ENCODE results near the gene POLA2. TPM values are rescaled to one million over a fixed set of nuclear protein-coding genes. Genes with fewer than 3 reads are reported as not detected.
A peak's percentile ranks its signal among the peaks of the same experiment; 100 is the strongest.
"Not testable (repeated sequence)": the region's sequence is repeated elsewhere in the genome, so short reads cannot be mapped to it uniquely, and the experiment has no call there.

Gene POLA2
- total RNA-seq, 2 experiments from 2014 or later = 62.9 to 66.9 TPM

DNA sequence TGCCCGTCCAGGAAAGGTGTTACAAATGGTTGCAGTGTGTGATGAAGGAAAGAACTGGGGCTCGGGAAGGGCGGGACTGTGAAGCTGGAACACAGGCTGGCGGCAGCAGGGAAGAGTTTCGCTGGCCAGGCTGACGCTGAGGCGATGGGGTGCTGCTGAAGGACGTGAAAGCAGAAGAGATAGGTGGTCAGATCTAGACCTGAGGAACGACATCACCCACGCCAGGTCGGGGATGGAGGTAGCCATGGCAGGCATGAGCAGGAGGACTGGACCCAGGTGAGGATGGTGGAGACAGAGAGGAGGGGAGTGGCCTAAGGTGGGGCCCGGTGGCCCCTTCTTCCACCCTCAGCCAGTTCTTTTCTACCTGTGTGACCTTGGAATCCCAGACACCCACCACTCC lies 62.1 kb downstream of the POLA2 start:
- Mint-ChIP-seq H3K9me3 (no peaks in the 10 kb centered on the region), H3K4me1 (ENCODE audit: low read depth) (no peaks in the 10 kb centered on the region), H3K36me3 (no peaks in the 10 kb centered on the region), H3K4me3 (no peak overlapping the region), H3K27ac (no peak overlapping the region), H3K27me3 (peaks cover 3% of the 10 kb centered on the region)
- ChIA-PET CTCF (interaction anchor here (0.8 to 3.9 kb wide), 2 partner anchors 9 to 98 kb away, joined by 3 to 37 read pairs; partner anchors contain the start of gene CDC42EP2), POLR2A (interaction anchor here (1.3 kb wide), 1 partner anchor 61 kb away, joined by 3 read pairs; no protein-coding TSS in a partner anchor)
- DNase-seq = no peak
- intact Hi-C loops (cut with micrococcal nuclease) = no loop called here

DNA sequence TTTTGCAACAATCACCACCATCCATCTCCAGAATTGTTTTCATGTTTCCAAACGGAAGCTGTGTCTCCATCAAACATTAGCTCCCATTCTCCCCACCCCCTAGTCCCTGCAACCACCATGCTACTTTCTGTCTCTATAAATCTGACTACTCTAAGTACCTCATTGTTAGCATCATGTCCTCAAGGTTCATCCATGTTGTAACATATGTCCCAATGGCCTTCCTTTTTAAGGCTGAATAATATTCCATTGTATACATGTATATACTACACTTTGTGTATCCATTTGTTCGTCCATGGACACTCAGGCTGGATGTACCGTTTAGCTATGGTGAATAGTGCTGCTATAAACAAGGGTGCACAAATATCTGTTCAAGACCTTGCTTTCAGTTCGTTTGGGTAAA lies 63.7 kb downstream of the POLA2 start:
- Mint-ChIP-seq H3K27me3 (peaks cover 3% of the 10 kb centered on the region), H3K27ac (no peak overlapping the region), H3K36me3 (no peaks in the 10 kb centered on the region), H3K4me3 (no peak overlapping the region), H3K4me1 (ENCODE audit: low read depth) (peaks cover 7% of the 10 kb centered on the region), H3K9me3 (no peaks in the 10 kb centered on the region)
- no peak for DNase-seq
- ChIA-PET POLR2A (no interaction called here), CTCF (interaction anchor here (3.9 kb wide), 1 partner anchor 10 kb away, joined by 37 read pairs; the partner anchor contains the start of gene CDC42EP2)
- intact Hi-C loops (cut with micrococcal nuclease) = no loop called here

DNA sequence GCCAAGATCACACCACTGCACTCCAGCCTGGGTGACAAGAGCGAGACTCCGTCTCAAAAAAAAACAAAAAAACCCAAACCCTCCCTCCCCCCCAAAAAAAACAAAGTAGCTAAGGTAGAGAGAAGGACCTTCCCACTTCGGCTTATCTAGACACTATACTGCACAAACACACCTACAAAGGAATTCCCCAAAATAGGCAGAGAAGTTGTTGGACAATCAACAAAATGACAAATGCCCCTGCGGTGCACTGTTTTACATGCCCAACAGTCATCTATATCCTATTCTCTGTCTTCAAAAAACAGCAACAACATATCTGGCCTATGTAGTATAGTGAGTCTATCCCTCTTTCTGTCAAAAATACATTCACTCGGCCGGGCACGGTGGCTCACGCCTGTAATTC lies 65.3 kb downstream of the POLA2 start:
- Mint-ChIP-seq H3K36me3 (no peaks in the 10 kb centered on the region), H3K9me3 (no peaks in the 10 kb centered on the region), H3K27ac (no peak overlapping the region), H3K4me1 (ENCODE audit: low read depth) (peaks cover 7% of the 10 kb centered on the region), H3K4me3 (no peak overlapping the region), H3K27me3 (peaks cover 3% of the 10 kb centered on the region)
- ChIA-PET POLR2A (no interaction called here), CTCF (interaction anchor here (0.8 to 3.9 kb wide), 2 partner anchors 9 to 12 kb away, joined by 5 to 37 read pairs; partner anchors contain the start of gene CDC42EP2)
- no peak for DNase-seq
- intact Hi-C loops (cut with micrococcal nuclease) = no loop called here

DNA sequence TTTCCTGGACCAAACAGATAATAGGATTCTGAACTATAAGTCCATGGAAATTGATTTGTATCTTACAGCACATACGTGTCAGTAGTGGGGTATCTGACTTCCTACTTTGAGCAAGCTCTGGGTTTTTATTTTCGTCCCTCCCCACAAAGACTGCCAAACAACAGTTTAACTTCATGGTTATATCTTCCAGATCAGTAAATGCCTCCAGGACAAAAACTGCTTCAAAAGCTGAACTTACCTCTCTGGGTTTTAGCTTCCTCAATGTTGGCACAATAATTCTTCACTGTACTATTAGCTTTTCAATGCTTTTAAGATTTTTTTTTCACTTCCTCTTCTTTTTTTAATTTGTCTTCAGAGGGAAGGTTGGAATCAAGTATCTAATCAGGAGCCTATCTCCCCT lies 67.7 kb downstream of the POLA2 start:
- no peak for DNase-seq
- Mint-ChIP-seq H3K4me3 (no peak overlapping the region), H3K9me3 (no peaks in the 10 kb centered on the region), H3K27ac (no peak overlapping the region), H3K36me3 (peaks cover 2% of the 10 kb centered on the region), H3K4me1 (ENCODE audit: low read depth) (peaks cover 7% of the 10 kb centered on the region), H3K27me3 (peaks cover 3% of the 10 kb centered on the region)
- CTCF ChIA-PET = interaction anchor here (0.6 to 9.1 kb wide), 58 partner anchors 10 to 1056 kb away, joined by 3 to 184 read pairs (median 5); partner anchors contain the start of genes CDC42EP2, FAU, FRMD8 and MRPL49
- intact Hi-C loops (cut with micrococcal nuclease) = no loop called here
- POLR2A ChIA-PET = interaction anchor here (0.5 to 1.0 kb wide), 5 partner anchors 51 to 508 kb away, joined by 3 to 6 read pairs (median 3); no protein-coding TSS in a partner anchor

DNA sequence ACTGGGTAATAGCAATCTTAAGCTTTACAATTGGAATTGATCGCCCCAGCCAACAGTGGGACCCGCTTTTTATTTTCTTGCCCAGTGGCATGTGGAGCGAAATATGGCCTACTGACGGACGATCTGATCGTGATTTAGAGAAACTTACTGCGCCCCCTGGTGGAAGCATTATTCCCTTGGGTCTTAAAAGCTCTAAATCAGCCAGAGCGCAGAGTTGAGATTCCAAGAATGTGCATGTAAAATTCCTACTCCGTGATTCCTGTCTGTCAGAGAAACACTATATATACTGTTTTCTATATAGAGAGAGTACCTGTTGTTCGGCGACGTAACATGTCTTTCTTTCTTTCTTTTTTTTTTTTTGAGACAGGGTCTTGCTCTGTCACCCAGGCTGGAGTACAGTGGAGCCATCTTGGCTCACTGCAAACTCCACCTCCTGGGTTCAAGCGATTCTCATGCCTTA lies 68.2 kb downstream of the POLA2 start:
- Mint-ChIP-seq H3K9me3 (no peaks in the 10 kb centered on the region), H3K4me1 (ENCODE audit: low read depth) (peaks cover 12% of the 10 kb centered on the region), H3K27me3 (peaks cover 3% of the 10 kb centered on the region), H3K36me3 (peaks cover 2% of the 10 kb centered on the region), H3K4me3 (no peak overlapping the region), H3K27ac (no peak overlapping the region)
- peak; percentile 88 for DNase-seq
- intact Hi-C loops (cut with micrococcal nuclease) = loop anchor here (2.0 to 5.0 kb wide), 3 partner anchors 15 to 478 kb away; partner anchors contain the start of gene CDC42EP2
- ChIA-PET POLR2A (interaction anchor here (0.5 to 1.0 kb wide), 5 partner anchors 50 to 509 kb away, joined by 3 to 6 read pairs (median 3); no protein-coding TSS in a partner anchor), CTCF (interaction anchor here (0.6 to 9.1 kb wide), 60 partner anchors 9 to 365 kb away, joined by 3 to 184 read pairs (median 4); partner anchors contain the start of genes CDC42EP2, FAU, FRMD8 and MRPL49)

DNA sequence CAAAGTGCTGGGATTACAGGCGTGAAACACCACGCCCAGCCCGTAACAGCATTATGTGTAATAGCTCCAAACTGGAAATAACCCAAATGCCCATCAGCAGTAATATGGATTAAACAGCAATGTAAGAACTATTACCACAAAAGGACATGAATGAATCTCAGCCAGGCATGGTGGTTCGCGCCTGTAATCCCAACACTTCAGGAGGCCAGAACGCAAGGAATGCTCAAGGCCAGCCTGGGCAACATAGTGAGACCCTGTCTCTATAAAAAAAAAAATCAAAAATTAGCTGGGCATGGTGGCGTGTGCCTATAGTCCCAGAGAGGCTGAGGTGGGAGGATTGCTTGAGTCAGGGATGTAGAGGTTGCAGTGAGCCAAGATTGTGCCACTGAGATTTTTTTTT lies 68.8 kb downstream of the POLA2 start:
- H3K36me3 Mint-ChIP-seq = peaks cover 4% of the 10 kb centered on the region
- ChIA-PET POLR2A (interaction anchor here (0.7 to 1.0 kb wide), 2 partner anchors 50 kb away, joined by 3 read pairs; no protein-coding TSS in a partner anchor), CTCF (interaction anchor here (0.6 to 9.1 kb wide), 43 partner anchors 9 to 222 kb away, joined by 3 to 184 read pairs (median 6); partner anchors contain the start of genes CDC42EP2, FAU, FRMD8 and MRPL49)
- peaks cover 18% of the 10 kb centered on the region for H3K4me1 Mint-ChIP-seq (ENCODE audit: low read depth)
- H3K9me3 Mint-ChIP-seq = no peaks in the 10 kb centered on the region
- no peak overlapping the region for H3K4me3 Mint-ChIP-seq
- DNase-seq = no peak
- intact Hi-C loops (cut with micrococcal nuclease) = loop anchor here (2.0 to 5.0 kb wide), 3 partner anchors 16 to 478 kb away; partner anchors contain the start of gene CDC42EP2
- no peak overlapping the region for H3K27ac Mint-ChIP-seq
- H3K27me3 Mint-ChIP-seq = peaks cover 1% of the 10 kb centered on the region

DNA sequence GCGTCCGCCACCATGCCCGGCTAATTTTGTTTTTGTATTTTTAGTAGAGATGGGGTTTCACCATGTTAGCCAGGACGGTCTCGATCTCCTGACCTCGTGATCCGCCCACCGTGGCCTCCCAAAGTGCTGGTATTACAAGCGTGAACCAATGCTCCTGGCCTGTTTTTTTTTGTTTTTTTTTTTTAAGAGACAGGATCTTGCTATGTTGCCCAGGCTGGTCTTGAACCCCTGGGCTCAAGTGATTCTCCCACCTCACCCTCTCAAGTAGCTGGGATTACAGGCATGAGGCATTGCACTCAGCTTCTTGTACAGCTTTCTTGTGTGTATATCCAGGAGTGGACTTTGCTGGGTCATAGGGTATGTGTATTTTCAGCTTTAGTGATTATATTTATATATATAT lies 70.8 kb downstream of the POLA2 start:
- not testable (repeated sequence) for H3K36me3 Mint-ChIP-seq, H3K27me3 Mint-ChIP-seq, DNase-seq, H3K27ac Mint-ChIP-seq, H3K9me3 Mint-ChIP-seq, H3K4me3 Mint-ChIP-seq
- H3K4me1 Mint-ChIP-seq (ENCODE audit: low read depth) = peaks cover 24% of the 10 kb centered on the region
- ChIA-PET POLR2A (interaction anchor here (1.2 to 4.8 kb wide), 5 partner anchors 17 to 170 kb away, joined by 3 to 23 read pairs (median 4); partner anchors contain the start of genes CAPN1, CDC42EP2 and POLA2), CTCF (interaction anchor here (0.6 to 9.1 kb wide), 11 partner anchors 18 to 249 kb away, joined by 3 to 184 read pairs (median 4); partner anchors contain the start of genes CDC42EP2, CDCA5, SCYL1 and ZFPL1)
- intact Hi-C loops (cut with micrococcal nuclease) = loop anchor here (5.0 kb wide), 2 partner anchors 55 to 480 kb away; no protein-coding TSS in a partner anchor

DNA sequence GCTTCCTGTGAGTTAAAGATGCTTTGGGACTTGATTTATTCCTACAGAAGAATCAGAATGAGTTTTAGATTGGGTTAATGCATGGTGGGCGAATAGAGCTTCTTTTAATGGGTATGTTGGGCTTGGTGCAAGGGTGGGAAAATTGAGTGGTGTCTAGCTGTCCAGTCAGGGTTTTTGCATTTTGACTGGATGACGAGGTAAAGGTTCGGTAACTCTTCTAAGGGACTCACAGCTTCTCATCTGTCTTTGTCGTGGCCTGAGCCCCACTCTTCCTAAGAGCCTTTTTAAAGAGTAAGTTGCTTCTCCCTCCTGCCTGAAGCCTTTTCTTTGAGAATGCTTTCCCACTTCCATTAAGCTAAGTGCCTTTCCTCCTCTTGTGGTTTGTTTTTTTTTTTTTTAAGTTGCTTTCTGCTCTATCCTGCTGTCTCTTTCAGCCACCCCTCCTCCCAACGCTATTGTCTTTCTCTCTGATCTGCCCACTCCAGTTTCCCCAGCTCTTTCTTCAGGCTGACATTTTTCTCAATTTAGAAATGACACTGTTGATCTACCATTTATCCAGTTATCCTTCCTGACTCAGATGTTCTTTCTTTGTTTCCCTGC lies 73.0 kb downstream of the POLA2 start:
- Mint-ChIP-seq H3K36me3 (peaks cover 11% of the 10 kb centered on the region), H3K27ac (peak overlapping the region; percentile 87), H3K27me3 (no peaks in the 10 kb centered on the region), H3K9me3 (no peaks in the 10 kb centered on the region), H3K4me3 (peak overlapping the region; percentile 86), H3K4me1 (ENCODE audit: low read depth) (peaks cover 36% of the 10 kb centered on the region)
- POLR2A ChIA-PET = interaction anchor here (0.6 to 4.8 kb wide), 12 partner anchors 50 to 326 kb away, joined by 3 to 23 read pairs (median 4); partner anchors contain the start of genes MALAT1, POLA2 and VPS51
- CTCF ChIA-PET = interaction anchor here (0.7 to 9.1 kb wide), 5 partner anchors 15 to 488 kb away, joined by 3 to 184 read pairs (median 6); partner anchors contain the start of gene CDC42EP2
- intact Hi-C loops (cut with micrococcal nuclease) = loop anchor here (1.0 to 5.0 kb wide), 5 partner anchors 20 to 482 kb away; partner anchors contain the start of genes POLA2, SLC25A45 and TIGD3
- DNase-seq = no peak

DNA sequence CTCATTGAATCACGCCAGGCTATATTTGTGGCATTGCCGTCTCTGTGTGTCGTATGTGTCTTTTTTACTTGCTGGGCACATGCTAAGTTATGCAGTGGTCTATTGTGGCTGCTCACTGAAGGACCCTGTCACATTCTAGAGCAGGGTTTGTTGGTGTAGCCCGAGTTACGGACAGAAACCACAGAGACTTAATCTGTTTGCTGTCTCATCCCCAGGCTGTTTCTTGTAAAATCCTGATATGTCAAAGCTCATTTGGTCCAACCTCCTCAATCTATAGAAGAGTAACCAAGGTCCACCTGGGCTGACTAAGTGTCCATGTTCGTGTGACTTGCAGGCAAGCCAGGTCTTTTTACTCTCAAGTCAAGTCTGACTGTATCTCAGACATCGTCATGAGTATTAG lies 76.9 kb downstream of the POLA2 start:
- H3K27ac Mint-ChIP-seq = peak overlapping the region; percentile 65
- intact Hi-C loops (cut with micrococcal nuclease) = no loop called here
- H3K27me3 Mint-ChIP-seq = no peaks in the 10 kb centered on the region
- H3K4me3 Mint-ChIP-seq = no peak overlapping the region
- H3K36me3 Mint-ChIP-seq = peaks cover 26% of the 10 kb centered on the region
- CTCF ChIA-PET = interaction anchor here (1.7 to 2.0 kb wide), 3 partner anchors 9 to 23 kb away, joined by 4 to 16 read pairs (median 5); no protein-coding TSS in a partner anchor
- H3K4me1 Mint-ChIP-seq (ENCODE audit: low read depth) = peaks cover 37% of the 10 kb centered on the region
- no peak for DNase-seq
- POLR2A ChIA-PET = no interaction called here
- no peaks in the 10 kb centered on the region for H3K9me3 Mint-ChIP-seq

DNA sequence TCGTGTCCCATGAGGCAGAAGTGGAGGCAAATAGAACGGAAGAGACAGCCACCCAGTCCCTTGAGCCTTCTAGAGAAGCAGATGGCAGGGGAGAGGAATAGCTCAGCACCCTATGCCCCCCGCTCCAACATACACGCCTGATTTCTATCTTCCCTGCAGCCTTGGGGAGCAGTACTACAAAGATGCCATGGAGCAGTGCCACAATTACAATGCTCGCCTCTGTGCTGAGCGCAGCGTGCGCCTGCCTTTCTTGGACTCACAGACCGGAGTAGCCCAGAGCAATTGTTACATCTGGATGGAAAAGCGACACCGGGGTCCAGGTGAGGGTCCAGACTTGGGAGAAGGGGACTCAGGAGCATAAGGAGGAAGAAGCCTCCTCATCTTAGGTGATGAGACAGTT lies 78.5 kb downstream of the POLA2 start:
- Mint-ChIP-seq H3K4me3 (no peak overlapping the region), H3K4me1 (ENCODE audit: low read depth) (peaks cover 29% of the 10 kb centered on the region), H3K27ac (no peak overlapping the region), H3K36me3 (peaks cover 35% of the 10 kb centered on the region), H3K9me3 (no peaks in the 10 kb centered on the region), H3K27me3 (no peaks in the 10 kb centered on the region)
- CTCF ChIA-PET = interaction anchor here (2.0 kb wide), 1 partner anchor 11 kb away, joined by 16 read pairs; no protein-coding TSS in a partner anchor
- POLR2A ChIA-PET = no interaction called here
- DNase-seq = no peak
- intact Hi-C loops (cut with micrococcal nuclease) = no loop called here

DNA sequence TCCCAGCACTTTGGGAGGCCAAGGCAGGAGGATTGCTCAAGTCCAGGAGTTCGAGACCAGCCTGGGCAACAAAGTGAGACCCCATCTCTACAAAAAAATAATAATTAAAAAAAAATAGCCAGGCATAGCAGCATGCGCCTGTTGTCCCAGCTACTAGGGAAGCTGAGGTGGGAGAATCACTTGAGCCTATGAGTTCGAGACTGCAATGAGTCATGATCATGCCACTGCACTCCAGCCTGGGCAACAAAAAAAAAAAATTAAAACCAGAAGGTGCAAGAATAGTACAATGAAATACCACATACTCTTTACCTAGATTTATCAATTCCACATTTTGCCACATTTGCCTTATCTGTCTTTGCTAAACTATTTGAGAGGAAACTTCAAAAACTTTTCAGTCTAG lies 80.1 kb downstream of the POLA2 start:
- H3K4me3 Mint-ChIP-seq = no peak overlapping the region
- no peaks in the 10 kb centered on the region for H3K9me3 Mint-ChIP-seq
- H3K36me3 Mint-ChIP-seq = peaks cover 43% of the 10 kb centered on the region
- ChIA-PET CTCF (interaction anchor here (3.8 kb wide), 1 partner anchor 13 kb away, joined by 18 read pairs; no protein-coding TSS in a partner anchor), POLR2A (no interaction called here)
- no peak overlapping the region for H3K27ac Mint-ChIP-seq
- intact Hi-C loops (cut with micrococcal nuclease) = no loop called here
- no peak for DNase-seq
- peaks cover 23% of the 10 kb centered on the region for H3K4me1 Mint-ChIP-seq (ENCODE audit: low read depth)
- H3K27me3 Mint-ChIP-seq = no peaks in the 10 kb centered on the region

Data from activated CD4-positive, alpha-beta memory T cell treated with anti-CD3 and anti-CD28 coated beads for 36 hours (primary cell).